ENCODE data around the gene GLT8D1.
A peak's percentile ranks its signal among the peaks of the same experiment; 100 is the strongest.
"Not testable (repeated sequence)": the region's sequence is repeated elsewhere in the genome, so short reads cannot be mapped to it uniquely, and the experiment has no call there.

GLT8D1 gene

GRCh38 chr3:52728753-52729152 lies 23.2 kb upstream of the GLT8D1 start:
- H3K4me3 ChIP-seq (ENCODE audit: low read depth, low read length); H3K27ac ChIP-seq (ENCODE audit: low read depth, low read length); H3K4me1 ChIP-seq (ENCODE audit: control insufficient read depth, insufficient read depth, low read length); H3K9ac ChIP-seq (ENCODE audit: low read depth, low read length); H3K27me3 ChIP-seq (ENCODE audit: control insufficient read depth, insufficient read depth, low read length); H3K9me3 ChIP-seq (ENCODE audit: control insufficient read depth, insufficient read depth, low read length): not testable (repeated sequence)
- peaks cover 29% of the 10 kb centered on the region for H3K36me3 ChIP-seq (ENCODE audit: control insufficient read depth, insufficient read depth, low read length)

DNA sequence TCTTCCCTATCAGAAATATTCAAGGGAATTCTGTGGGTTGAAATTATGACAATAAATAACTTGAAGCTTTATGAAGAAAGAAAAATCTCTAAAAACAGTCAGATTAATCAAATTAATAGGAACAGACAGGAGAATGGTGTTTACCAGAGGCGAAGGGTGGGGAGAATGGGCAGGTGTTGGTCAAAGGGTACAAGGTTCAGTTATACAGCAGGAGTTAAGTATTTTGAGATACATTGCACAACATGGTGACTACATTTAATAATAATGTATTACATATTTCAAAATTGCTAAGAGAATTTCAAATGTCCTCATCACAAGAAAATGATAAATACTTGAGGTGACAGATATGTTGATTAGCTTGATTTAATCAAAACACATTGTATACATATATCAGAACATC lies 18.9 kb upstream of the GLT8D1 start:
- no peak overlapping the region for H3K9ac ChIP-seq (ENCODE audit: low read depth, low read length)
- H3K36me3 ChIP-seq (ENCODE audit: control insufficient read depth, insufficient read depth, low read length), result no peaks in the 10 kb centered on the region
- H3K9me3 ChIP-seq (ENCODE audit: control insufficient read depth, insufficient read depth, low read length), result peaks cover 2% of the 10 kb centered on the region; the same call in 1 of the 2 replicates
- H3K27ac ChIP-seq (ENCODE audit: low read depth, low read length), result no peak overlapping the region
- H3K4me1 ChIP-seq (ENCODE audit: control insufficient read depth, insufficient read depth, low read length), result no peaks in the 10 kb centered on the region
- H3K4me3 ChIP-seq (ENCODE audit: low read depth, low read length), result no peak overlapping the region
- H3K27me3 ChIP-seq (ENCODE audit: control insufficient read depth, insufficient read depth, low read length), result no peaks in the 10 kb centered on the region

- Histone ChIP-seq H3K36me3 (ENCODE audit: control insufficient read depth, insufficient read depth, low read length) (peaks cover 4% of the 10 kb centered on the region; the same call in 1 of the 2 replicates), H3K4me1 (ENCODE audit: control insufficient read depth, insufficient read depth, low read length) (no peaks in the 10 kb centered on the region)
Measured at GRCh38 chr3:52723935-52724334, 18.3 kb upstream of the GLT8D1 start.

DNA sequence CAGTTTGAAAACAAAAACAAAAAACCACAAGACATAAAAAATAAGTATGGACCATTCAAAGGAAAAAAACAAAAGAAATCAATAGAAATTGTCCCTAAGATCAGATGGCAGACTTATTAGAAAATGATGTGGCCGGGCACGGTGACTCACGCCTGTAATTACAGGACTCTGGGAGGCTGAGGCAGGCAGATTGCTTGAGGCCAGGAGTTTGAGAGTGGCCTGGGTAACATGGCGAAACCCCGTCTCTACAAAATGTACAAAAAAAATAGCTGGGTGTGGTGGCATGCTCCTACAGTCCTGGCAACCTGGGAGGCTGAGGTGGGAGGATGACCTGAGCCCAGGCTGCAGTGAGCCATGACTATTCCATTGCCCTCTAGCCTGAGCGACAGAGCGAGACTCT lies 16.9 kb upstream of the GLT8D1 start:
- Histone ChIP-seq H3K4me1 (ENCODE audit: control insufficient read depth, insufficient read depth, low read length) (no peaks in the 10 kb centered on the region), H3K4me3 (ENCODE audit: low read depth, low read length) (no peak overlapping the region), H3K9me3 (ENCODE audit: control insufficient read depth, insufficient read depth, low read length) (no peaks in the 10 kb centered on the region), H3K27me3 (ENCODE audit: control insufficient read depth, insufficient read depth, low read length) (no peaks in the 10 kb centered on the region), H3K27ac (ENCODE audit: low read depth, low read length) (no peak overlapping the region), H3K9ac (ENCODE audit: low read depth, low read length) (no peak overlapping the region), H3K36me3 (ENCODE audit: control insufficient read depth, insufficient read depth, low read length) (peaks cover 4% of the 10 kb centered on the region; the same call in 1 of the 2 replicates)

More at GRCh38 chr3:52723935-52724334, 18.3 kb upstream of the GLT8D1 start:
- Histone ChIP-seq H3K9ac (ENCODE audit: low read depth, low read length) (no peak overlapping the region), H3K4me3 (ENCODE audit: low read depth, low read length) (no peak overlapping the region), H3K9me3 (ENCODE audit: control insufficient read depth, insufficient read depth, low read length) (peaks cover 2% of the 10 kb centered on the region; the same call in 1 of the 2 replicates), H3K27ac (ENCODE audit: low read depth, low read length) (no peak overlapping the region), H3K27me3 (ENCODE audit: control insufficient read depth, insufficient read depth, low read length) (no peaks in the 10 kb centered on the region)

DNA sequence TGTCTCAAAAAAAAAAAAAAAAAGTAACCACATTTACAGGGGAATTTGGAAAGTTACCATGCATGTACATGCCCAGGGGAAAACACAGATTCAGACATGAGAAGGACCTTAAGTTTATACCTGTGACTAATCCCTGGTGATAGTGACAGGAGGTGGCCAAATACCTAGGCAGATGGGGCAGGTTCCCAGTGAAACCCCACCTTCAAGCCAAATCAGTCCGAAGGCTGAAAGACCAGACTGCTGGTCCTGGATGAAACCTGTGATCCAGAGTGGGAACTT lies 16.1 kb upstream of the GLT8D1 start:
- Histone ChIP-seq H3K9ac (ENCODE audit: low read depth, low read length) (no peak overlapping the region), H3K27ac (ENCODE audit: low read depth, low read length) (no peak overlapping the region), H3K4me1 (ENCODE audit: control insufficient read depth, insufficient read depth, low read length) (no peaks in the 10 kb centered on the region)

DNA sequence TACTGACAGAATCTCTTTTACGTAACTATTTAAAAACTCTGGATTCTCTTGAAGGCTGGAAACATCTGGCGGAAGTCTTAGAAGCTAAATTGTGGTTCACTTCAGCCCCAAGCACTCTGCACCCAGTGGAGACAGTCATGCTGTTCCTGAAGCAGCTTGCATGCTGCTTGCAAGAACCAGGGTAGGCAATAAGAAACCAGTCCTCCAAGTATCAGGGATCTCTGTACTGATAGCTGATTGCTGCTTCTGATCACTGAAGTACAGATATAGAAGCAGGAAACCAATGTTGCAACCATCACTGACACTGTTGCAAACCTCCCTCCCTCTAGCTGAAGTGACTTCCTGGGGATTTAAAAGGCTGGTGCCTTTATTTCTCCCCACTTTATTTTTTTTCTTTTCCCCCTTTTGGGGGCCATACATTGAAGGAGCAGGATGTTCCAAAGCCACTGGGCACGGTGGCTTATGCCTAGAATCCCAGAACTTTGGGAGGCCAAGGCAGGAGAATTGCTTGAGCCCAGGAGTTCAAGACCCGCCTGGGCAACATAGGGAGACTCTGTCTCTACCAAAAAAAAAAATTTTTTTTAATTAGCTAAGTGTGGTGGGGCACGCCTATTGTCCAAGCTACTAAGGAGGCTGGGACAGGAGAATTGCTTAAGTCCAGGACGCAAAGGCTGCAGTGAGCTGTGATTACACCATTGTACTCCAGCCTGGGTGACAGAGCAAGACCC lies 15.6 kb upstream of the GLT8D1 start:
- Histone ChIP-seq H3K4me1 (ENCODE audit: control insufficient read depth, insufficient read depth, low read length) (no peaks in the 10 kb centered on the region), H3K4me3 (ENCODE audit: low read depth, low read length) (no peak overlapping the region), H3K27me3 (ENCODE audit: control insufficient read depth, insufficient read depth, low read length) (no peaks in the 10 kb centered on the region), H3K9ac (ENCODE audit: low read depth, low read length) (no peak overlapping the region), H3K9me3 (ENCODE audit: control insufficient read depth, insufficient read depth, low read length) (no peaks in the 10 kb centered on the region), H3K36me3 (ENCODE audit: control insufficient read depth, insufficient read depth, low read length) (peaks cover 4% of the 10 kb centered on the region; the same call in 1 of the 2 replicates), H3K27ac (ENCODE audit: low read depth, low read length) (no peak overlapping the region)

More for the DNA sequence above, 16.1 kb upstream of the GLT8D1 start:
- Histone ChIP-seq H3K36me3 (ENCODE audit: control insufficient read depth, insufficient read depth, low read length) (peaks cover 4% of the 10 kb centered on the region; the same call in 1 of the 2 replicates), H3K4me3 (ENCODE audit: low read depth, low read length) (no peak overlapping the region), H3K27me3 (ENCODE audit: control insufficient read depth, insufficient read depth, low read length) (no peaks in the 10 kb centered on the region), H3K9me3 (ENCODE audit: control insufficient read depth, insufficient read depth, low read length) (no peaks in the 10 kb centered on the region)

DNA sequence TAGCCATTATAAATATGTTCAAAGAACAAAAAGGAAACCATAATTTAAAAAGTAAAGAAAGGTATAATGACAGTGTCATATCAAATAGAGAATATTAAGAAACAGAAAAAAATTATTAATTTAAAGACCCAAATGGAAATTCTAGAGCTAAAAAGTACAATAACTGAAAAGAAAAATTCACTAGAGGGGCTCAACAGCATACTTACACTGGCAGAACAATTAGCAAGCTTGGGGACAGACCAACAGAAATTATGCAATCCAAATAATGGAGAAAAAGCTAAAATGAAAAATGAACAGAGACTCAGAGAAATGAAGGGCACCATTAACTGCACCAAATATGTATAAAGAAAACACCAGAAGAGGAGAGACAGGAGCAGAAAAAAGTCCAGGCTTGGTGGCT lies 14.0 kb upstream of the GLT8D1 start:
- H3K4me1 ChIP-seq (ENCODE audit: control insufficient read depth, insufficient read depth, low read length), result no peaks in the 10 kb centered on the region
- H3K9me3 ChIP-seq (ENCODE audit: control insufficient read depth, insufficient read depth, low read length), result no peaks in the 10 kb centered on the region
- no peak overlapping the region for H3K9ac ChIP-seq (ENCODE audit: low read depth, low read length)
- no peaks in the 10 kb centered on the region for H3K27me3 ChIP-seq (ENCODE audit: control insufficient read depth, insufficient read depth, low read length)
- no peak overlapping the region for H3K27ac ChIP-seq (ENCODE audit: low read depth, low read length)
- peaks cover 4% of the 10 kb centered on the region; the same call in 1 of the 2 replicates for H3K36me3 ChIP-seq (ENCODE audit: control insufficient read depth, insufficient read depth, low read length)
- no peak overlapping the region for H3K4me3 ChIP-seq (ENCODE audit: low read depth, low read length)

GRCh38 chr3:52715714-52716305 lies 10.2 kb upstream of the GLT8D1 start:
- Histone ChIP-seq H3K4me3 (ENCODE audit: low read depth, low read length) (no peak overlapping the region), H3K4me1 (ENCODE audit: control insufficient read depth, insufficient read depth, low read length) (no peaks in the 10 kb centered on the region), H3K27me3 (ENCODE audit: control insufficient read depth, insufficient read depth, low read length) (no peaks in the 10 kb centered on the region), H3K9me3 (ENCODE audit: control insufficient read depth, insufficient read depth, low read length) (no peaks in the 10 kb centered on the region), H3K27ac (ENCODE audit: low read depth, low read length) (peak overlapping the region; percentile 14), H3K36me3 (ENCODE audit: control insufficient read depth, insufficient read depth, low read length) (peaks cover 18% of the 10 kb centered on the region), H3K9ac (ENCODE audit: low read depth, low read length) (no peak overlapping the region)

DNA sequence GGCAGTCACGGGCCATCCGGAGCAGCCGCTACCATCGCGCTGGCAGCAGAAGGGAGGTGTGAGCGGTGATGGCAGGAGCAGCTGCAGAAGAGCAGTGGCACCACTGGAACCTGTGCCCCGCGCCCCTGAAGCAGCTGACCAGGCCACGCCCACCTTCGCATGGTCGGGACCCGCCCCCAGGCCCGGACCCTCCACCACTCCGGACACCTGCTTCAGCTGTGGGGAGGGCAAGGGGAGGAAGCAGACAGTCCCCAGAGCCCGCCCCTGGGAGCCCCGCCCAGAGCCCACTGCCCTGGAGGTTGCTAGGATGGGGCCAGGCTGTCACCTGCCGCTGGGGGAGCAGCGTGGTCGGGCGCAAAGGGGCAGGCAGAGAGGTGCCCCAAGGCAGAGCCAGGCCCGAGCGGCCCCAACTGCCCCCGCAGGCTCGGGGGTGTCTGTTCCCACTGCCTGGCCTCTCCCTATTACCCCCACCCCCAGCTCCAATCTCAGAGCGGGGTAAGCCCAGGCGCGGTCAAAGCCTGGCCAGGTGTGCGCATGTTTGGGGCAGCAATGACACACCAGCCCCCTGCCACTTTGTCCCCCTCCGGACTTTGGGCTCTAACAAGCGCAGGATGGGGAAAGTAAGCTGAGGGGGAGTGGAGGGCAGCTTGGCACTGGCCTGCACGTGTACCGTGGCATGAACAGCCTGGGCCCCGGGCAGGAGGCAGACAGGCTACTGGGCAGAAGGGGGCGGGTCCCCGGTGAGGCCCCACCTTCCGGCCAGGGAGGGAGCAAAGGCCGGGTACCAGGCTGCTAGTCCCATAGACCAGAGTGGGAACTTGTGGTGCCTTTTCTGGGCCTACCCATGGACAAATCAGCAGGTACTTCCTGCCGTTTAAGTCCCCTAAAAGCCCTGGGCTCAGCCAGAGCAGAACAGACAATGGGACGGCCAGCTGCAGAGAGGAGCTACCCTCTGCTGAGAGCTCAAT lies 9.0 kb upstream of the GLT8D1 start:
- H3K27ac ChIP-seq (ENCODE audit: low read depth, low read length), result peak overlapping the region; percentile 46
- H3K4me1 ChIP-seq (ENCODE audit: control insufficient read depth, insufficient read depth, low read length), result no peaks in the 10 kb centered on the region
- H3K4me3 ChIP-seq (ENCODE audit: low read depth, low read length), result peak overlapping the region; percentile 64
- H3K9ac ChIP-seq (ENCODE audit: low read depth, low read length), result no peak overlapping the region
- no peaks in the 10 kb centered on the region for H3K9me3 ChIP-seq (ENCODE audit: control insufficient read depth, insufficient read depth, low read length)
- H3K27me3 ChIP-seq (ENCODE audit: control insufficient read depth, insufficient read depth, low read length), result no peaks in the 10 kb centered on the region
- peaks cover 26% of the 10 kb centered on the region for H3K36me3 ChIP-seq (ENCODE audit: control insufficient read depth, insufficient read depth, low read length)

GRCh38 chr3:52712291-52713212 lies 7.0 kb upstream of the GLT8D1 start:
- Histone ChIP-seq H3K36me3 (ENCODE audit: control insufficient read depth, insufficient read depth, low read length) (peaks cover 35% of the 10 kb centered on the region), H3K27me3 (ENCODE audit: control insufficient read depth, insufficient read depth, low read length) (no peaks in the 10 kb centered on the region), H3K9me3 (ENCODE audit: control insufficient read depth, insufficient read depth, low read length) (no peaks in the 10 kb centered on the region), H3K27ac (ENCODE audit: low read depth, low read length) (no peak overlapping the region), H3K9ac (ENCODE audit: low read depth, low read length) (no peak overlapping the region), H3K4me3 (ENCODE audit: low read depth, low read length) (no peak overlapping the region), H3K4me1 (ENCODE audit: control insufficient read depth, insufficient read depth, low read length) (no peaks in the 10 kb centered on the region)

Measured in HUES48 (cell line).